ENCODE data around the gene OR56A5. TPM values are rescaled to one million over a fixed set of nuclear protein-coding genes. Genes with fewer than 3 reads are reported as not detected.

Gene OR56A5
- total RNA-seq, 1 donor, result not detected

DNA sequence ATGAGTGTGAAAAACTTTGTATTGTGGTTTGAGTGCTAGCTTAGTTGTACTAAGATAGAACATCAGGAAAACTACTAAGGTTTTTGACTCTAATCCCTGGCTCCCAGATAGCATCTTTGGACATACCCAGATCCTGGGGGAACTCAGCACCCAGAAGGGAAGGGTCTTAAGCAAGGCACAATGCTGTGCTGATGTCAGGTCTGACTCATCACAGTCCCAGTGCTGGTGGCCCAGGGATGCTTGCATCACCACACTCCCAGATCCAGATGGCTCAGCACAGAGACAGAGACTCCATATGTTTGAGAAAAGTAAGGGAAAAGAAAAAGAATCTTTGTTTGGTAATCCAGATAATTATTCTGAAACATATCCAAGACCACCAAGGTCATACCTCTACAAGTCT lies 44.5 kb downstream of the OR56A5 start:
- H3K27me3 ChIP-seq (ENCODE audit: insufficient read depth, low read length), result no peaks in the 10 kb centered on the region
- no peak for DNase-seq (ENCODE audit: insufficient read length, low spot score, missing footprints)
- H3K4me2 ChIP-seq (ENCODE audit: insufficient read depth, low read length), result no peak overlapping the region
- no peak overlapping the region for H2AFZ ChIP-seq (ENCODE audit: low read length)
- no peaks in the 10 kb centered on the region for H3K79me2 ChIP-seq (ENCODE audit: insufficient read depth, low read length)
- TF ChIP-seq CTCF (IDR thresholded peaks at IDR 0.05; ENCODE audit: extremely low read depth, low read depth, low read length), result no peak
- no peaks in the 10 kb centered on the region for H3K9me3 ChIP-seq (ENCODE audit: low read depth, low read length)
- H3K4me1 ChIP-seq (ENCODE audit: insufficient read depth, low read length), result no peaks in the 10 kb centered on the region
- H4K20me1 ChIP-seq (ENCODE audit: insufficient read depth, low read length), result no peaks in the 10 kb centered on the region
- H3K36me3 ChIP-seq (ENCODE audit: insufficient read depth, low read length), result no peaks in the 10 kb centered on the region
- H3K27ac ChIP-seq (ENCODE audit: low read depth, low read length), result no peak overlapping the region
- no peak overlapping the region for H3K4me3 ChIP-seq (ENCODE audit: insufficient read depth, low read length)

- no peaks in the 10 kb centered on the region for H3K27me3 ChIP-seq (ENCODE audit: insufficient read depth, low read length)
- H3K9me3 ChIP-seq (ENCODE audit: low read depth, low read length), result no peaks in the 10 kb centered on the region
- H2AFZ ChIP-seq (ENCODE audit: low read length), result no peak overlapping the region
- H3K4me2 ChIP-seq (ENCODE audit: insufficient read depth, low read length), result no peak overlapping the region
- H3K79me2 ChIP-seq (ENCODE audit: insufficient read depth, low read length), result no peaks in the 10 kb centered on the region
- H3K27ac ChIP-seq (ENCODE audit: low read depth, low read length), result no peak overlapping the region
- no peak for TF ChIP-seq CTCF (IDR thresholded peaks at IDR 0.05; ENCODE audit: extremely low read depth, low read depth, low read length)
- no peaks in the 10 kb centered on the region for H3K36me3 ChIP-seq (ENCODE audit: insufficient read depth, low read length)
- no peak overlapping the region for H3K4me3 ChIP-seq (ENCODE audit: insufficient read depth, low read length)
- DNase-seq (ENCODE audit: insufficient read length, low spot score, missing footprints), result no peak
- no peaks in the 10 kb centered on the region for H4K20me1 ChIP-seq (ENCODE audit: insufficient read depth, low read length)
- H3K4me1 ChIP-seq (ENCODE audit: insufficient read depth, low read length), result no peaks in the 10 kb centered on the region
Measured at GRCh38 chr11:5923427-5923776, 44.9 kb downstream of the OR56A5 start.

GRCh38 chr11:5922749-5923426 lies 45.4 kb downstream of the OR56A5 start:
- H3K27ac ChIP-seq (ENCODE audit: low read depth, low read length), result no peak overlapping the region
- no peaks in the 10 kb centered on the region for H3K27me3 ChIP-seq (ENCODE audit: insufficient read depth, low read length)
- TF ChIP-seq CTCF (IDR thresholded peaks at IDR 0.05; ENCODE audit: extremely low read depth, low read depth, low read length), result no peak
- H3K4me3 ChIP-seq (ENCODE audit: insufficient read depth, low read length), result no peak overlapping the region
- no peaks in the 10 kb centered on the region for H3K36me3 ChIP-seq (ENCODE audit: insufficient read depth, low read length)
- no peak overlapping the region for H2AFZ ChIP-seq (ENCODE audit: low read length)
- no peaks in the 10 kb centered on the region for H3K4me1 ChIP-seq (ENCODE audit: insufficient read depth, low read length)
- H3K79me2 ChIP-seq (ENCODE audit: insufficient read depth, low read length), result no peaks in the 10 kb centered on the region
- no peaks in the 10 kb centered on the region for H3K9me3 ChIP-seq (ENCODE audit: low read depth, low read length)
- no peak for DNase-seq (ENCODE audit: insufficient read length, low spot score, missing footprints)
- no peaks in the 10 kb centered on the region for H4K20me1 ChIP-seq (ENCODE audit: insufficient read depth, low read length)
- H3K4me2 ChIP-seq (ENCODE audit: insufficient read depth, low read length), result no peak overlapping the region

Small RNAs within 50 kb of the gene (small RNA-seq; reads per million reads assigned to genes)
- gene RNA5SP329, result not detected

Other genes with a start within 250 kb of the OR56A5 start
- under 0.01 TPM in 1 of 2 replicates, not detected in the other for gene OR56B1, start 232.0 kb downstream of the OR56A5 start, total RNA-seq
- gene OR52N4, start 214.3 kb downstream of the OR56A5 start, total RNA-seq, result not detected in 2 replicates
- gene OR52N5, start 185.1 kb downstream of the OR56A5 start, total RNA-seq, result not detected in 2 replicates
- 0.36 TPM in 1 of 2 replicates, not detected in the other for gene OR52N1, start 177.2 kb downstream of the OR56A5 start, total RNA-seq
- not detected in 2 replicates for gene OR52N2, start 159.6 kb downstream of the OR56A5 start, total RNA-seq
- gene OR52E6, start 126.6 kb downstream of the OR56A5 start, total RNA-seq, result 1.4 TPM in 1 of 2 replicates, not detected in the other
- gene OR52E8, start 110.8 kb downstream of the OR56A5 start, total RNA-seq, result 0.36 TPM in 1 of 2 replicates, not detected in the other
- not detected in 2 replicates for gene OR52E4, start 87.9 kb downstream of the OR56A5 start, total RNA-seq
- gene OR52E5, start 75.3 kb downstream of the OR56A5 start, total RNA-seq, result not detected in 2 replicates
- gene OR56A3, start 26.2 kb downstream of the OR56A5 start, total RNA-seq, result not detected in 2 replicates
- gene OR52L1, start 18.5 kb upstream of the OR56A5 start, total RNA-seq, result not detected in 2 replicates
- not detected in 2 replicates for gene OR56A4, start 38.5 kb upstream of the OR56A5 start, total RNA-seq
- under 0.01 TPM in 2 replicates for gene OR56A1, start 62.3 kb upstream of the OR56A5 start, total RNA-seq
- gene OR56B4, start 139.2 kb upstream of the OR56A5 start, total RNA-seq, result not detected in 2 replicates
- not detected in 2 replicates for gene OR52B2, start 201.8 kb upstream of the OR56A5 start, total RNA-seq
- not detected in 2 replicates for gene OR52W1, start 230.7 kb upstream of the OR56A5 start, total RNA-seq
- gene C11orf42, start 237.1 kb upstream of the OR56A5 start, total RNA-seq, result not detected in 2 replicates

Data from osteoblast (primary cell).